KBM-7 (cell line): ENCODE results near the gene MAMDC4.
"Not testable (repeated sequence)": the region's sequence is repeated elsewhere in the genome, so short reads cannot be mapped to it uniquely, and the experiment has no call there.

Source experiments
- DNase-seq: peaks from one replicate; pipeline ENCODE4 v3.0.0-alpha.2; 2015
- in situ Hi-C: fragments of 300-500 bp; cut with MboI; formaldehyde crosslinking; loops from 2 replicates; pipeline ENCODE4 v1.14.3; 2020; ENCODE audit warnings: low sequenced_read_pairs, low pct_unique_long_range_greater_than_20kb, mixed read lengths

The MAMDC4 gene

GRCh38 chr9:136857166-136857565 is 5.0 kb downstream of the MAMDC4 start:
- DNase-seq: no peak
- in situ Hi-C loops: no loop called here

- no peak for DNase-seq
- in situ Hi-C loops: no loop called here
Measured at GRCh38 chr9:136857581-136858412, 5.7 kb downstream of the MAMDC4 start.

GRCh38 chr9:136858452-136858843 is 6.3 kb downstream of the MAMDC4 start:
- in situ Hi-C loops: no loop called here
- no peak for DNase-seq

- in situ Hi-C loops: no loop called here
- DNase-seq: no peak
Measured at GRCh38 chr9:136858844-136859757, 7.0 kb downstream of the MAMDC4 start.

- no peak for DNase-seq
Measured at GRCh38 chr9:136860529-136860928, 8.4 kb downstream of the MAMDC4 start.

GRCh38 chr9:136860933-136861873 is 9.1 kb downstream of the MAMDC4 start:
- DNase-seq: no peak
- in situ Hi-C loops: no loop called here

More at GRCh38 chr9:136860529-136860928, 8.4 kb downstream of the MAMDC4 start:
- in situ Hi-C loops: no loop called here

- no peak for DNase-seq
- in situ Hi-C loops: no loop called here
Measured at GRCh38 chr9:136861874-136862457, 9.8 kb downstream of the MAMDC4 start.

- in situ Hi-C loops: no loop called here
Measured at GRCh38 chr9:136862849-136863622, 10.9 kb downstream of the MAMDC4 start.

GRCh38 chr9:136863623-136864273 is 11.6 kb downstream of the MAMDC4 start:
- DNase-seq: no peak
- in situ Hi-C loops: no loop called here

More at GRCh38 chr9:136862849-136863622, 10.9 kb downstream of the MAMDC4 start:
- DNase-seq: no peak

GRCh38 chr9:136865041-136865767 is 13.1 kb downstream of the MAMDC4 start:
- in situ Hi-C loops: no loop called here
- DNase-seq: no peak

- no peak for DNase-seq
- in situ Hi-C loops: no loop called here
Measured at GRCh38 chr9:136865768-136866103, 13.6 kb downstream of the MAMDC4 start.

GRCh38 chr9:136866898-136867421 is 14.8 kb downstream of the MAMDC4 start:
- DNase-seq, in situ Hi-C loops: not testable (repeated sequence)

GRCh38 chr9:136867480-136867879 is 15.3 kb downstream of the MAMDC4 start:
- no peak for DNase-seq
- in situ Hi-C loops: no loop called here

GRCh38 chr9:136867917-136868316 is 15.8 kb downstream of the MAMDC4 start:
- in situ Hi-C loops: no loop called here
- no peak for DNase-seq

- no peak for DNase-seq
- in situ Hi-C loops: no loop called here
Measured at GRCh38 chr9:136868644-136869043, 16.5 kb downstream of the MAMDC4 start.

- in situ Hi-C loops, DNase-seq: not testable (repeated sequence)
Measured at GRCh38 chr9:136869611-136870010, 17.5 kb downstream of the MAMDC4 start.

GRCh38 chr9:136875155-136875554 is 23.0 kb downstream of the MAMDC4 start:
- in situ Hi-C loops: no loop called here
- DNase-seq: no peak
